Measurements from ENCODE around the gene TEPSIN.

TEPSIN gene

DNA sequence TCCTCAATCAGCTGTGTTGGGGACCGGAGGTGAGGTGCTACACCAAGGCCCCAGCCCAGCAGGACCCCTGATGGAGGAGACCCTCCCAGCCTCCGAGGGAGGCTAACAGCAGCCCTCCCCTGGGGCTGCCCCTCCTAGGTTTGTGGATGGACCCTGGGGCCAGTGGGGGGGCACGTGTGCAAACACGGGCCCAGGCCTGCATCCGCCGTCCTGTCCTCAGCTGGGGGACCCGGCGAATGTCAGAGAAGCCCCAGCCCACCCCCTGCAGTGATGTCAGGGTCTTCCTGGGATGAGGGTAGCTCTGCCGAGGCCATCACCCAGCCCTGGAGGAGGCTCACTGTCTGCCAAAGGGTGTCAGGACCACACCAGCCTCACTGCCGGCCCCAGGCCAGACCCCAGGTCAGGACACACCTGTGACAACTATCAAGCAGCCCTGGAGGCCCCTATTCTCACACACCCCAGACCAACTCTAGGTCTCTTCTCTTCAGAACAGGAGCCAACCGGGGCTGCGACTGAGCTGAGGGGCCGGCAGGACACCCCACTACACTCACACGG lies 42.8 kb downstream of the TEPSIN start:
- no peak for DNase-seq

DNA sequence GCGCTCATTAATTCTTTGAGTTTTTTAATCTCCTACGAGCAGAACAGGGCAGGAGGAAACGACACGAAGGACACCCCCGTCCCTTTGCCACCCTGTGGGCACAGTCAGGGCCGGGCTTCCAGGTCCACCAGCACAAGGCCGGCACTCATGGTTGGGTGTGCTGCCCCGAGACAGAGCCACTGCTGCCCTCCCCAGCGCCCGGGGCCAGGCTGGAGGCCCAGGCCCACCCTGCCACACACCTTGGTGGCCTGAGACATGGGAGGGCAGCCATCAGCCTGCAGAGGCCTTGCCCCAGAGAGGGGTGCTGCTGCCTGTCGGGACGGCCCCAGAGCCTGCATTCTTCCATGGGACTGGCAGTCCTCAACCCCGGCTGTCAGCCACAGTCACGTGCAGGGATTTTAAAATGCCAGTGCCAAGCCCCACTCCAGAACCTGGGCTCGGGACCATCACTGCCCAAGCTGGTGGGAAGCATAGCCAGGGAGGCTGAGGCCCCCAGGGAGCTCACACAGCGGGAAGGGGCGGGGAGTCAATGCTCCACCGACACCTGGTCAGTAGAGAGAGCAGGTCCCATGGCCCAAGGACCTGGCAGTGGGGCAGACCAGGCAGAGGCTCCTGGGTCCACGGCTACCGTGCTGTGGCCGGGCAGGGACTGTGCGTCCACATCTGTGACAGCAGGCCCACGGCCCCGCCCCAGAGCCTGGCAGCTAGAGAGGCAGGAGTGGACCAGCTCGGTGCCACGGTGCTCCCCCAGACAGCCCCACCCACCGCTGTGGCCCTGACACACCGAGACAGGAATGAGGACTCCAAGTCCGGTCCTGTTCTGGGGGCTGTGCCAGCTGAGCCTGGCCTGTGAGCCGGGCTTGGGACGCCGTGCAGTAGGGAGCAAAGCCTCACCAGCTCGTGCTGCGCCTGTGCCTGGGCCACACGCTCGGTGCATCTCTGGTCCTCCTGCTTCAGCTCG lies 43.6 kb downstream of the TEPSIN start:
- DNase-seq: no peak

DNA sequence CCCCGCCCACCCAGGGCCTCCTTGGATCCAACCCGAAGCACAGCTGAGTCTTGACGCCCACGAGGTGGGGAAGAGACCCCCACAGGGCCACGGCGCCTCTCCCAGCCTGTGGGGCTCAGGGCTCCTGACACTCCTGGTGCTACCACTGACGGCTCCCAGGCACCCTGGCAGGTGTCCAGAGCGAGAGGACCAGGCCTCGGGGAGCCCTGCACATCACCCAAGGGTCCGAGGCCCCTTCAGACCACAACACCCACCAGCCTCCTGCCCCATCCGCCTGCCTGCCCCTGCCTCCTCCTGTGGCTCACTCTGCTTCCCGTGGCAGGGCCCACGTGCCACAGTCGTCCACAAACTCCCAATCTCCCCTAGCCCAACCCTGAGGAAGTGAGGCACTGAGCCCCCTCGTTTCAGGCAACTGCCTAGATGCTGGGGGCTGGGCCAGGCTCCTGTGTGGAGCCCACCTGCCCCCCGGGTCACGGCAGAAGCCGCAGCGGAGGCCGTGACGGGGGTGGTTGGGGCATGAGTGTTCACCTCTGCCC lies 44.6 kb downstream of the TEPSIN start:
- DNase-seq: no peak

DNA sequence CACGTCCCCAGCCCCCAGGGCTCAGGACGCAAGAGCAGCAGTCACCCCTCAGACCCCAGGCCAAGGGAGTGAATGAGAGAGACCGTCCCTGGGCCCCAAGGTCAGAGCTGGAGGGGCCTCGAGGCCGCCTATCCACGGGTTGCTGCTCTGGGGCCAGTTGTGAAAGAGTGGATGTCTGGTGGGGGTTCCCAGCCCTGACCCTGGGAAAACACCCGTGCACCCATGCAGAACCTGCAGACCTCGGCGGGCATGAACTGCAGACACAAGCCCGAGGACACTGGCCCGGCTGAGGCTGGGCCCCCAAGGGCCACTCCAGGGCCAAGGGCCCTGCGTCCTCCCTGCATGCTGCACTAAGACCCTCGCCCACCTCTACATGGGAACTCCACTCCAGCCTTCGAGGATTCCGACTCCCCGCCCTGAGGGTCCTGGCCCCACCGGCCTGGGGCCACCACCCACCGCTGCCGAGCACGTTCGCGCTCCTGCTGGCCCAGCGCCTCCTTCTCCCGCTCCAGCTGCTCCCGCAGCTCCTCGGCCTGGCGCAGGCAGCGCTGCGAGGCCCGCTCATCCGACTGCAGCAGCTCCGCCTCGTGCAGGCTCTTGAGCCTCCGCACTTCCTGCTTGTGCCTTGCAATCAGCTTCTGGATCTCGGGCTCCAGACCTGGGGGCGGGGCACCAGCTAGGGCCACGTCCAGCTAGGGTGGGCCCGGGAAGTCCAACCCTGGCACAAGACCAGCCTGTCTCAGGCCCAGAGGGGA lies 45.2 kb downstream of the TEPSIN start:
- no peak for DNase-seq

DNA sequence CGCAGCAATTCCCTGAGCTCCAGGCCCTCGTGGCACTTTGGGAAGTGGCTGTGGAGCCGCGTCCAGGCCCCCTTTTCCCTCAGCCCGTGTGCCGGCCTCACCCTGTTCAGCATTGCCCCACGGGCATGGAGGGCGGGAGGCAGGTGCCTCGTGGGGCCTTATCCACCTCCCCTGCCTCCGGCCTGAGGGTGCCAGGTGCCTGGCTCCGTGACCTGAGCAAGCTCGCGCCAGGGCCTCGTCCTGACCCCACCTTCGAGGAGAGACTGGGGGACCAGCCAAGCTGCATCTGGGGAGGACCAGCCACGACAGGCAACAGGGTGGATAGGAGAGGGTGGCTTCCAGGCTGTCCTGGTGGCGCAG lies 45.8 kb downstream of the TEPSIN start:
- DNase-seq: no peak

DNA sequence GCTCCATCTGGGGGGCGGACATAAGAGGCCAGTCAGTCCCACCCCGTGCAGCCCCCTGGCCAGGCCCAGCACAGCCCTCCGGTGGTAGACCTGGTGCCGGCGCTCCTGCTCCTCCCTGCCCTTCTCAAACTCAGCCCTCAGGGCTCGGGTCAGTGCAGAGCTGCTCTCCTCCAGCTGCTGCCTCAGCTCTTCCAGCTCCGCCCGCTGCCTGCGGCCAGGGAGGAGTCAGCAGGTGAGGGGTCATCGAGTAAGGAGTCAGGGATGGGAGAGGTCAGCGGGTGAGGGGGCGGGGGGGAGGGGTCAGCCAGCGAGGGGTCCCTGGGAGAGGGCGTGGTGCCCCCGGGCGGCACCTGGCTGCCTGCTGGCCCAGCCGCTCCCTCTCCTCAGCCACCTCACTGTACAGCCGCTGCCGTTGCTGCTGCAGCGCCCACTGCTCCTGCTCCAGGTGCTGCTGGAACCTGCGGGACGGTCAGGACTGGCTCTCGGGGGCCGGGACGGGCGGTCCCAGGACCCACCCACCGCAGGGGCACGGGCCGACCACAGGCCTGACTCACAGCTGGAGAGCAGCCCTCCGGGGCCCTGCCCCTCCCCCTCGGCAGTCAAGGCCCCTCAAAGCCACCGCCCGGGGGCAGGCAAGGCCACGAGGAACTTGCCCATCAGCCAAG lies 46.3 kb downstream of the TEPSIN start:
- no peak for DNase-seq

- DNase-seq: no peak
Measured at GRCh38 chr17:81191646-81192045, 47.2 kb downstream of the TEPSIN start.

DNA sequence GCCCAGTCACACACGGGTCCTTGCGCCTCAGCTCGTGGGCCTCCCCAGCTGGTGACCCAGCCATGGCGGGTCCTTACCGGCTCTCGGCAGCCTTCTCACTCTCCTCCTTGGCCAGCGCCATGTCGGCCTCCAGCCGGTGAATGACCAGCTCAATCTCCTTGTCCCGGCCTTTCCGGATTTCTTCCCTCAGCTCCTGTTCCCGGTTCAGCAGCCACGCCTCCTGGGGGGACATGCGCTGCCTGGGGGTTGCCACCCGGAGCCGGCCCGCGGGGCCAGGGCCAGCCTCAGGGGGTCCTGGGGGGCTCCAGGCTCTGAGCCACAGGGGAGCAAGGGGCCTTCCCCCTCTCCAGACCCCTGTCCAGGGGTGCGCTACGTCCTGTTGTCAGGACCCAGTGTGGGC lies 47.7 kb downstream of the TEPSIN start:
- DNase-seq: no peak

- DNase-seq: no peak
Measured at GRCh38 chr17:81190591-81190990, 48.3 kb downstream of the TEPSIN start.

GRCh38 chr17:81189670-81190530 lies 49.0 kb downstream of the TEPSIN start:
- no peak for DNase-seq

DNA sequence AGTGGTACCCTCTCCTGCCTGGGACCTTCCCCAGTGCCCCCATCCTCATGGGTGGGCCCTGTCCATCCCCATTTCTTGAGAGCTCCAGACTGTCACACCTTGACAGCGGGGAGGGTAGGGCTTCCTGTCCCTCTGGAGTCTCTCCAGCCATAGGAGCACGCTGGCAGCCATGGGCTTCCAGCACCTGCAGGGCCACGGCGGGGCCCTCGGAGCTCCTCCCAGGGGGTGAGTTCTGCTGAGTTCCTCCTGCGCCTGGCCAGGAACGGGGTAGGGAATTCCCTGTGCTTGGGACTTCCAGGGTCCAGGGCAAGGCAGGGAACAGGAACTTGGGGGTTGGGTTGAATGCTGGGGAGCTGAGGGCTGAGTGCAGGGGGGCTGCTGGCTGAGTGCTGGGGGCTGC lies 49.8 kb downstream of the TEPSIN start:
- no peak for DNase-seq

- no peak for DNase-seq
Measured at GRCh38 chr17:81188491-81188840, 50.4 kb downstream of the TEPSIN start.

DNA sequence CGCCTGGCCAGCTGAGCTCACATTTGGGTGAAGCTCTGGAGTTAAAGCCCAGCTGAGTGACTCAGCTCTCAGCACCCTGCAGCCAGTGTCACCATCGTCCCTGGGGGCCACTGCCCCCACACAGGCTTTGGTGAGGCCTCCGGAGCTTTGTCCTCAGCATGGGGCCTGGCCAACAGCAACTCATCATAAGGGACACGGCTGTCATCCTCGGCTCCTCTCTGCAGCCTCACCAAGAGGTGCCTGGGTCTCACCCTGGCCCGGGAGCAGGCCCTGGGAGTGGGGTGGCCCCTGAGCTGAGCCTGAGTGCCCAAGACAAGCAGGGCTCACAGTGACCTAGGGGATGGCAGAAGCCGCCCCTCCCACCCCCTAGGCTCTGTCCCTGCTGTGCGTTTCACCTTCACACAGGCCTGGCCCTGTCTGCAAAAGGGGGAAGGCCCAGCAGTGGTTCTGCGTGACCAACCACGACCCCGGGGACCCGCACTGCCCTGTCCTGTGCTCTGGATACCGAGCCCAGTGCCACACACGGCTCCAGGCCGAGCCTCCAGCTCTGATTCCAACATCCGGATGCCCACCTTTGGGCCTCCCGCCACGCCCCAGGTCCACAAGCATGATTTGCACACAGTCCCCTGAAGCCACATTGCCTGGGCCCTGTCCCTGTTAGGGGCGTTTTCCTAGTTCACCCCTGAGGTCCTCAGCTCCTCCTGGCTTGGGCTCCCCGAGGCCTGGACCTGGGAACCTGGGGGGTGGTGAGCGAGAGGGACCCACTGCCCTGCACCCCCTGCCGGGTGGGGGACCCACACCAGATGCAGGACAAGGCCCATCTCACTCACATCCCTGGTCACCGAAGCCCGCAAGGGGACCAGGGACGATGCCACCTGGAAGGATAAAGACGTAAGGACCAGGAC lies 51.0 kb downstream of the TEPSIN start:
- DNase-seq: no peak

DNA sequence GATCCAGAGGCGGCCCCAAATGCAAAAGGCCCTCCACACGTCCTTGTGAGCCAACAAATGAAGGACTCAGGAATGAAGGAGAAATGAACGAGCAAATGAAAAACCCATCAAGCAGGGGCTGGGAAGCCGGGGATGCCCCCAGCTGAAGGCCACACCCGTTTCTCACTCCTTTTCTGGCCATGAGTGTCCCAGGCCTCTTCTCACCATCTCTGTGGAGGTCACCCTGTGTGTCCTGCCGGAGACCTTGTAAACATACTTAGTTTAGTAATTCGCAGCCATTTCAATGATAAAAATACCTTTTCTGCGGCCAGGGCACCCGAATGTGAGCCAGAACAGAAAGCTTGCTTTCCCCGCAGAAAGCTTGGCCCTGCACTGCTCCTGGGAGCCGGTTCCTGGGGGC lies 51.7 kb downstream of the TEPSIN start:
- DNase-seq: no peak

DNA sequence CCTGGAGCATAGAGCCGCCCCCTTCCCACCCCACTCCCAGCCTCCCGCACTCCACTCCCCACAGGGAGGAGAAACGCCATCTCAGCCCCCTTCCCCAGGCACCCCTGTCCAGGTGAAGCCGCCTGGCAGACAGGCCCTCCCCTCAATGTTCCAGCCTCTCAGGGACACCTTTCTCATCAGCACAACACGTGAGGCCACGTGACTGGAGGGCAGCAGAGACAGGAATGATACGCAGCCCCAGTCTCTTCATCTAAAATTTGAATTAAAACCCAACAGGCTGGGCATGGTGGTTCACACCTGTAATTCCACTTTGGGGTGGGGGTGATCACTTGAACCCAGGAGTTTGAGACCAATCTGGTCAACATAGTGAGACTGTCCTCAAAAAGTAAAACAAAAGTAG lies 52.7 kb downstream of the TEPSIN start:
- DNase-seq: no peak

- no peak for DNase-seq
Measured at GRCh38 chr17:81184555-81184954, 54.3 kb downstream of the TEPSIN start.

DNA sequence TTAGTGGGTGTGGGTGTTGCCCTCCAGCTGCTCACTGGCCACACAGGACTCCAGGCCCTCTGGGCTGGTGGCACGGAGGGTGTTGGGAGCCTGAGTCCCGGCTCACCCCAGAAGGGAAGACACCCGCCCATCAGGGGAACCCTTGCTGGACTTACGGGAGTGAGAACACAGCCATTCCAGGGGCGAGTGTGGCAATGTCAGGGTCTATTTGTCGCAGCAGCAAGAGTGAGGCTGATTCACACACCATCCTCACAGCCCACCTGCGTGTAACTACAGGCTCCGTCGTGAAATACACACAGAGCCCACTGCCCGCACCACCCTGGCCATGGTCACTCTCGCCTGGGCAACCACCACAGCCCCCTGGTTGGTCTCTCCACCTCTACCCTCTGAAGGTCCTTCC lies 55.0 kb downstream of the TEPSIN start:
- no peak for DNase-seq

GRCh38 chr17:81183316-81183715 lies 55.5 kb downstream of the TEPSIN start:
- DNase-seq: no peak

GRCh38 chr17:81182596-81182995 lies 56.3 kb downstream of the TEPSIN start:
- no peak for DNase-seq

DNA sequence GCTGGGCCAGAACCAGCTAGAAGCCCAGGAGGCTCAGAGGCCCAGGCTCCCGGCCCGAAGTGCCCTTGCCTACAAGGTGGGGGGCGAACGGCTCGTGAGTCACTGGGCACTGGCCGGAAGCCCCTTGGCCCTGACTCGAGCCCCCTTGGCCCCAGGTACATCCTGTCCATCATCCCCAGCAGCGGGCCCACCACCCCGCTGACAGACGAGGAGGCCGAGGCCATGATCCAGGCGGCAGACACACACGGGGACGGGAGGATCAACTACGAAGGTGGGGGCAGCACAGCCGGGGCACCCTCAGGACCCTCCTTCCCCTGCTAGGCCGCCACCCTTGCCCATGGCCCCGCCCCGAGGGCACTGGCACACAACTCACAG lies 57.1 kb downstream of the TEPSIN start:
- DNase-seq: no peak

Data from suppressor macrophage treated with lipopolysaccharide for 4 hours (primary cell).